OCI-LY7 (cell line): ENCODE results near the gene YARS1.

Experiments used
- CTCF ChIP-seq: fragments of 200-600 bp; sonication (generic); conservative IDR thresholded peaks from 2 replicates; pipeline ENCODE4 v1.5.1; 2014; ENCODE audit warnings: mild to moderate bottlenecking, antibody characterized with exemption, low read length, moderate library complexity, mixed read lengths
- EZH2phosphoT487 ChIP-seq: fragments of 200-600 bp; sonication (generic); IDR thresholded peaks from 2 replicates; pipeline ENCODE4 v1.6.1; 2018; ENCODE audit warnings: low read depth, borderline replicate concordance, mild to moderate bottlenecking, mixed run types, antibody characterized with exemption, low read length, moderate library complexity, mixed read lengths

GRCh38 chr1:32773018-32773763 lies 44.0 kb downstream of the YARS1 start:
- TF ChIP-seq EZH2phosphoT487 (no peak), CTCF (peak; percentile 99)
